SK-N-MC (cell line): ENCODE data around the gene LTBP1.

Experiments used
- DNase-seq: peaks from one replicate; pipeline ENCODE4 v3.0.0-alpha.2; 2011; ENCODE audit warnings: low read depth, low spot score
- H3K27ac ChIP-seq: fragments of 200-600 bp; sonication (generic); 2 replicates; pipeline ENCODE4 v1.5.1; 2016; ENCODE audit warnings: mixed run types
- H3K36me3 ChIP-seq: fragments of 200-600 bp; sonication (generic); 2 replicates; pipeline ENCODE4 v1.6.1; 2017; ENCODE audit warnings: antibody characterized with exemption, low read length, mixed read lengths; ENCODE audit not compliant: insufficient read depth
- H3K4me3 ChIP-seq: fragments of 200-600 bp; sonication (generic); 2 replicates; pipeline ENCODE4 v1.5.1; 2016
- H3K9ac ChIP-seq: fragments of 200-600 bp; sonication (generic); 2 replicates; pipeline ENCODE4 v1.8.0; 2017; ENCODE audit warnings: mixed run types, mixed read lengths; ENCODE audit not compliant: insufficient read length
- H3K9me3 ChIP-seq: fragments of 200-600 bp; sonication (generic); 2 replicates; pipeline ENCODE4 v1.6.1; 2017; ENCODE audit warnings: low read depth, mild to moderate bottlenecking, antibody characterized with exemption, low read length, moderate library complexity, mixed read lengths
- EZH2 ChIP-seq: fragments of 200-600 bp; sonication (generic); IDR thresholded peaks from one replicate; pipeline ENCODE4 v1.6.1; 2017; ENCODE audit warnings: antibody characterized with exemption
- FOXP2 ChIP-seq: optimal IDR thresholded peaks from 2 replicates; pipeline ENCODE3; 2011; ENCODE audit warnings: mild to moderate bottlenecking, moderate library complexity; ENCODE audit not compliant: insufficient read depth; ENCODE audit errors: extremely low read length, control extremely low read depth
- POLR2AphosphoS5 ChIP-seq: IDR thresholded peaks from 2 replicates; pipeline ENCODE4 v1.6.1; 2012; ENCODE audit warnings: mild to moderate bottlenecking, low read depth, low read length, borderline replicate concordance

LTBP1 gene

DNA sequence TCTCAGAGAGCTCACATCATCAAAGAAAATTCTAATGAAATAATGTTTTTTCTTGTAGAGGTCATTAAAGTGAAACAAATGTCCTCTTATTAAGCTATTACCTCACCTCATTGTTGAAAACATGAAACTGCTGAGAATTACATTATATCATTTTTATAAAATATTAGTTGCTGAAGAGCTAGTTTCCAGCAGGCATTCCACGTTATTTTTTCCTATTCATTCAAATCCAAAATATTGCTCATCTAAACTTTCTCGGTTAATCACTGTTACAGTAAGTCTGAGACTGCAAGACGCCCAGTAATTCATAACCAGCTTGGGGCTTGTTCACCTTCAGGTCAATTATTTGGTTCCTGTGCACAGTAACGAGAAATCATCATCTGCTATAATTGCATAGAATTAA, 391.2 kb downstream of the LTBP1 start:
- Histone ChIP-seq H3K9ac (no peak overlapping the region), H3K9me3 (no peaks in the 10 kb centered on the region), H3K4me3 (no peak overlapping the region), H3K36me3 (no peaks in the 10 kb centered on the region), H3K27ac (no peak overlapping the region)
- TF ChIP-seq EZH2 (no peak), POLR2AphosphoS5 (no peak), FOXP2 (no peak)
- no peak for DNase-seq

DNA sequence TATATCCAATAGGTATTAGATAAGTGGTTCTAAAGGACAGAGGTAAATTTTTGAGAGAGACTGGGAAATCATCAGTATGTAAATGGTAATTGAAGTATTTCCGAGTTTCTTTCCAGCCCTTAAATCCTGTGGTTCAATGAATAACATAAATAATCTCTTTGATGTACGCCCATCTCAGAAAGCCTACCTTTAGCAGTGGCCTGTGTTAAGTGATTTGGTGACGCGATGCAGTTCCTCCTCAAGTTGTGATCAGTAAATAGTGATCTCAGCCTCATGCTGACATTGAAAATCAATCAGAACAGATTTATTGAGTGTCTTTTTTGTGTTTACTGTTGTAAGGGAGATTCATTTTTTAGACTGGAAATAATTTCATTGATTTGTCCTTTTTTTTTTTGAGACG, 392.5 kb downstream of the LTBP1 start:
- Histone ChIP-seq H3K27ac (no peak overlapping the region), H3K9me3 (no peaks in the 10 kb centered on the region), H3K4me3 (no peak overlapping the region), H3K9ac (no peak overlapping the region), H3K36me3 (no peaks in the 10 kb centered on the region)
- TF ChIP-seq EZH2, result no peak
- no peak for TF ChIP-seq FOXP2
- no peak for TF ChIP-seq POLR2AphosphoS5
- DNase-seq, result no peak

DNA sequence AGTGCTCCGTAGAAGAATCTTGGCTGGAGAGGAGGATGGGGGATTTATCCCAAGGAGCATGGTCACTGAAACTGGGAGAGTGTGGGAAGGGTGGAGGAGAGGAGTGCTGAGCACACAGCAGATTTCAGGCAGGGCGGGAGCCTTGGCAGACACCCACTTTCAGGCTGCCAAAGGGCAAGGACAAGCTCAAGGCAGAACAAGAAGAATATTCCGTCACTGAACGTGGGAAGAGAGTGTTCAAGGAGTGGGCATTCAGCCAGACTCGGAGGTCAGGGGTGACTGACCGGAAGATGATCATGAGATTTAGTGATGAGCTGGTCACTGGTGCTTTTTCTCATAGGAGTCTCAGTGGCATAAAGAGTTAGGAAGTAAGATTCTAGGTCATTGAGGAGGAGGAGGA, 393.5 kb downstream of the LTBP1 start:
- Histone ChIP-seq H3K9ac (no peak overlapping the region), H3K36me3 (no peaks in the 10 kb centered on the region), H3K4me3 (no peak overlapping the region), H3K27ac (no peak overlapping the region), H3K9me3 (no peaks in the 10 kb centered on the region)
- DNase-seq, result no peak
- TF ChIP-seq FOXP2 (no peak), POLR2AphosphoS5 (no peak), EZH2 (no peak)

DNA sequence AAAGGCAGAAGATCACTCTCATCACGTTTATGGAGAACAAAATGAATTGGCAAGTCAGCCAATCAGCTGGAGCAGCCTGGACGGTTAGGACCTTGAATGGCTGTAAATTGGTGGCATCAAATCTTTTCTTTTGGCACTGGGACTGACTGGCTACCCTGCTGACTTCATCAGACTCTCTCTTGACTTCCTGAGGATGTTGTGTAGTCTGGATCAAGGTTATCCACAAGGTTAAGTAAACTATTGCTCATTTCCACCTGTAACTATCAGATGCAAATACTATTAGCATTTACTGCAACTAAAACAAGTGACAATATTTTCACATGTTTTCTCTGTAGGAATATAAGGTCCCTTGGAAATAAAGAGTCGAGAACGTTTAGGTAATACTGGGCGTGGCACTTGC, 395.4 kb downstream of the LTBP1 start:
- no peak overlapping the region for H3K27ac ChIP-seq
- no peaks in the 10 kb centered on the region for H3K36me3 ChIP-seq
- no peak for DNase-seq
- no peak overlapping the region for H3K9ac ChIP-seq
- no peaks in the 10 kb centered on the region for H3K9me3 ChIP-seq
- no peak overlapping the region for H3K4me3 ChIP-seq
- no peak for TF ChIP-seq EZH2
- no peak for TF ChIP-seq FOXP2
- TF ChIP-seq POLR2AphosphoS5, result no peak

DNA sequence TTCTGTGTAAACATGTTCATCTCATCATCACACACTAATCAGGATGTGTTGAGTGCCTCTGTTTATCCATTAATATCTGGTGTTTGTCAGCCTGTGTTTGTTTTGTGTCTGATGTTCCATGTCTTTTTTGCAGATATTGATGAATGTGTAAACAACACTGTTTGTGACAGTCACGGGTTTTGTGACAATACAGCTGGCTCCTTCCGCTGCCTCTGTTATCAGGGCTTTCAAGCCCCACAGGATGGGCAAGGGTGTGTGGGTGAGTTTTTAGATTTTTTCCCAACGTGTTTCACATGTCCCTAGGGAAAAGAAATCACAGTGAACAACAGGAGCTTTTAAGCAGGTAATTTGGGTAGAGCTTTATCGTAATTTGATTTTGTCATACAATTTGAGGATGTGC, 396.0 kb downstream of the LTBP1 start:
- H3K36me3 ChIP-seq, result no peaks in the 10 kb centered on the region
- no peak overlapping the region for H3K4me3 ChIP-seq
- DNase-seq, result no peak
- TF ChIP-seq EZH2, result no peak
- TF ChIP-seq FOXP2, result no peak
- no peak for TF ChIP-seq POLR2AphosphoS5
- H3K9ac ChIP-seq, result no peak overlapping the region
- H3K9me3 ChIP-seq, result no peaks in the 10 kb centered on the region
- no peak overlapping the region for H3K27ac ChIP-seq

DNA sequence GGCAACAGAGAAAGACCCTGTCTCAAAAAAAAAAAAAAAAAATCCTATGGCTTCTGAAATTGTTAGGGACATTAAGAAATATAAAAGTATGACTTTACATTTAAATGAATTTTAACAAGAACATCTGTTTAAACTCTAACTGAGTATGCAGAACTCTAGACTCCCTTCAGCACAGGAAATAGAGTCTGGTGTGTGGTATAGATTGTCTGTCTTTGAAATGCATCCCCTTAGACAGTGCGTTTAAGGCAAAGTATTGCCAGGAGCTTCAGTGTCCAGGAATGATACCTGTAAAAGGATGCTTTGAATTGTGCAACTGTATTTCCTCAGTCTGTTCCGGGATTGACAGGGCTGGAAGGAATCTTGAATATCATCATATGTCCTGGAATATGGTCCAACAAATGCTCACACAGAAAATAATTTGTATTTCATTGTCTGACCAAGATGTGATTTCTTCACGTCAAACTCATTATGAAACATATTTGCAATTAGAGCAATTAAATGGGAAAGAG, 396.7 kb downstream of the LTBP1 start:
- Histone ChIP-seq H3K9me3 (no peaks in the 10 kb centered on the region), H3K36me3 (no peaks in the 10 kb centered on the region), H3K4me3 (no peak overlapping the region), H3K27ac (no peak overlapping the region), H3K9ac (no peak overlapping the region)
- DNase-seq, result no peak
- no peak for TF ChIP-seq POLR2AphosphoS5
- TF ChIP-seq FOXP2, result no peak
- TF ChIP-seq EZH2, result no peak

DNA sequence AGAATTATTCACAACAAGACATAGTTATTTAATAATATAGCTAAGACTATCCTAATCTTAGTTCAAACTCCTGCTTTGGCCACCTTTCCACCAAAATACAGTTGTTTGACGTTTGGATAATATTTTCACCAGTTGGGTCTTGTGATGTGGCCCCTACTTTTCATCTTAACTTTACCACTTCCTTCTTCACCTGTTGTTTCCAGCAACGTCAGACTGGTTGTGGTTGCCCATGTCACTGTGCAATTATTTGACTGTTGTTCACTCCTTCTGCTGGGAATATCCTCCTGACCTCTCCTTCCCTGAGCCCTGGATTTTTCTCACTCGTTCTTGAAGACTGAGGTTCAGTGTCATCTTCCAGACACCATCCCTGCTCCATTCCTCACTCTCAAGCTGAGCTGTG, 397.5 kb downstream of the LTBP1 start:
- H3K4me3 ChIP-seq, result no peak overlapping the region
- DNase-seq, result no peak
- no peak overlapping the region for H3K27ac ChIP-seq
- TF ChIP-seq FOXP2, result no peak
- TF ChIP-seq EZH2, result no peak
- TF ChIP-seq POLR2AphosphoS5, result no peak
- no peaks in the 10 kb centered on the region for H3K9me3 ChIP-seq
- no peak overlapping the region for H3K9ac ChIP-seq
- H3K36me3 ChIP-seq, result no peaks in the 10 kb centered on the region

DNA sequence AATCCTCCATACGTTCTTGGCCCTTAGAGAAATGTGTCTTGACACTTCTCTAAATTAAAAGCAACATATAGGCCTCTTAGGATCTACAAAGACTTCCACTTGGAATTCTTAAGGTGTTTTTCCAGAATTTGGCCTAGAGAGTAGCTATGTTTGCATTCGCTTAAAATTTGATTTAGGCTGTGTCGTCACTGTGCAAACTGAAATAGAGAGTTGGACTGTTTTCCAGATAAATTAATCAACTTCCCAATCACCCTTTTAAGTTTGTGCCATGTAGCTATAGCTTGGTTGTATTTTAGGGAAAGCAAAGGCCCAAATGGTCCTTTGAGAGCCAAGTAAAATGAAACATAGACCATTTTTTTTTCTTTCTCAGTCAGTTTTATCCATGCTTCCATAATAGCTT, 401.1 kb downstream of the LTBP1 start:
- TF ChIP-seq FOXP2, result no peak
- TF ChIP-seq POLR2AphosphoS5, result no peak
- TF ChIP-seq EZH2, result no peak
- Histone ChIP-seq H3K9me3 (no peaks in the 10 kb centered on the region), H3K36me3 (no peaks in the 10 kb centered on the region), H3K4me3 (no peak overlapping the region), H3K27ac (no peak overlapping the region), H3K9ac (no peak overlapping the region)
- DNase-seq, result no peak

DNA sequence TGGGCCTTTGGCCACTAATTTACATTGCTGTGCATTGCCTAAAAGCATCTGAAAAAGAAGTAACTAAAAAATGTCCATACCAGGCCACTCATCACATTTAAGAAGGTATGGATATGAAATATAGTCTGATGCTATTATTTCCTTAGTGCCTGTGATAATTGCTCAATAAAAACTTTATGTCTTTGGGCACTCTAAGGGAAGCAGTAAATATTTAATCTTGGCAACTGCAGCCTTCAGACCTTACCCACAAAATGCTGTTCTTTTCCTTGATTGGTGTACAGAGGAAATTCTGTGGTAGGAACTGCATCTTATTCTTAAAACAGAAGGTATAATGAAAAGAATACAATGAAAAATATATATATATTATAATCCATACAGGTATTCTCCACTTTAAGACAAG, 403.9 kb downstream of the LTBP1 start:
- Histone ChIP-seq H3K27ac (no peak overlapping the region), H3K9ac (no peak overlapping the region), H3K36me3 (no peaks in the 10 kb centered on the region), H3K9me3 (no peaks in the 10 kb centered on the region), H3K4me3 (no peak overlapping the region)
- DNase-seq, result no peak
- TF ChIP-seq POLR2AphosphoS5 (no peak), FOXP2 (no peak), EZH2 (no peak)

DNA sequence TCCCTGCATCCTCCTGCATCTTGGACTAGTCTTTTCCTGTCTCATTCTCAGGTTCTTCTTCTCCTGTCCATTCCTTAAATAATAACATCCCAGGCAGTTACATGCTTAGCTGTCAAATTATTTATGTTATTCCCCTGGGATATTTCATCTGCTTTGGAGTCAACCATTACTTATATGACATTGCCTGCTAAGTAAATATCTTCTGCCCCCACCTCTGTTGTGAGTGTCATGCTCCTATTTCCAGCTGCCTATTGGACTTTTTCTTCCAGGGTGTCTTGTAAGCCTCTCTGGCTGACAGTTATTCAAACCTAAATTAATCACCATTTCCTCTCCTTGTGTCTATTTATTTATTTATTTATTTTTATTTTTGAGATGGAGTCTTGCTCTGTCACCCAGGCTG, 405.0 kb downstream of the LTBP1 start:
- Histone ChIP-seq H3K4me3 (no peak overlapping the region), H3K9ac (no peak overlapping the region), H3K36me3 (no peaks in the 10 kb centered on the region), H3K27ac (no peak overlapping the region), H3K9me3 (0 out of 2 replicates have a peak, but pooled peaks cover 5% of the 10 kb centered on the region)
- DNase-seq, result no peak
- TF ChIP-seq EZH2 (no peak), FOXP2 (no peak), POLR2AphosphoS5 (no peak)
